Activated CD4-positive, CD25-positive, alpha-beta regulatory T cell treated with anti-CD3 and anti-CD28 coated beads, Interleukin-2, amount 50 U/mL, for 16 hours (primary cell): ENCODE results near the gene CD200.
"Not testable (repeated sequence)": the region's sequence is repeated elsewhere in the genome, so short reads cannot be mapped to it uniquely, and the experiment has no call there.

Experiments used
- DNase-seq: peaks from one replicate; pipeline ENCODE4 v3.0.0-alpha.2; 2020; ENCODE audit warnings: low read depth, low spot score

CD200 gene

GRCh38 chr3:112360561-112360960 is 27.6 kb downstream of the CD200 start:
- DNase-seq, result no peak

- no peak for DNase-seq
These were observed 29.3 kb downstream of the CD200 start for GRCh38 chr3:112362221-112362620.

- DNase-seq, result no peak
These were observed 31.3 kb downstream of the CD200 start for GRCh38 chr3:112364291-112364690.

DNA sequence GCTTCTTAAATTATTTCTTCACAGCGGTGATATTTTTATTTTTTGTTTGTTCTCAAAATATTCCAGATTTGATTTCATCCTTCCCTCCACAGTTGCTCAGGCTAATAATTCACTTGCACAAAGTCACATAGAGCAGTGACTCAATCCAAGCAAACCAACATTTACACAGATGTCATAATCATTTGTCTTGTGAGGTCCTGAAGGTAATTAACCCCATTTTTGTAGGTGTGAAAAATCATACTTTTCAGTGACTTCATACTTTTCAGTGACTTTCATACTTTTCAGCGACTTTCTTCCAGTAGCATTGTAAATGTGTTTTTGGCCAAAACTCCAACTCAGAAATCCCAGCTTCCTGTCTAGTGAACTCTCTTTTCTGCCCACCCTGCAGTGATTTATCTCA is 32.1 kb downstream of the CD200 start:
- no peak for DNase-seq

- DNase-seq, result no peak
These were observed 32.7 kb downstream of the CD200 start for GRCh38 chr3:112365636-112366035.

- DNase-seq, result no peak
These were observed 33.6 kb downstream of the CD200 start for GRCh38 chr3:112366522-112366921.

DNA sequence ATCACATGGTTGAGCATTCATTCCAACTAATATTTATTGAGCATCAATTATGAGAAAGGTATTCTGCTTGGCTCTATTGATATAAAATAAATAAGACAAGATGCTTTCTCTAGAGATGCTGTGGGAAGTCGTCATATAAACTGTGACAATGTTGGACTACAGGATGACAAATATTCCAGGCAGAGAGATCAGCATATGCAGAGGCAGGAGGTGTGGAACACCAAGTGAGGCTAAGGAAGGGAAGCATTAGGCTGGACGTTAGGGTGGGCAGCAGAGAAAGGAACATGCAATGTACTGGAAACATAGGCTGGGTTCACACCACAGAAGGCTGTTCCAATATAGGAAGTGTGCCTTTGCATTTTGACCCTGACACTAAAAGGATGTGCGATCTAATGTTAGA is 38.6 kb downstream of the CD200 start:
- no peak for DNase-seq

DNA sequence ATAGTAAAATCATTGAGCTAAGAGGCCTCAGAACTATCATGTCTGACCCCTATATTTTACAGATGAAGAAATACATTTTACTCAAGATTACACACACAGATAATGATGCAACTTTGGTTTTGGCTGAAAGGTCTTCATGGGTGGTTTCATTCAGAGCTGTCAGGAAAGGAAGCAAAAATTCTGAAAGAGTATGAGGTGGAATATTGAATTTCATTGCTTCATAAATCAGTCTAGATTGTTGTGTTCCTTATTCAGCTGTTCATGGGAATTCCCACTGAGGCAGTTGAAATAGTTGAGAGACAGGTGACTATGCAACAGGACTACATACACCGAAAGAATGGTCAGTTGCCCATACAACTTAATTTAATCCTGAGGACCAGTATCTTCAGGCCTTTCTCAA is 39.4 kb downstream of the CD200 start:
- no peak for DNase-seq

DNA sequence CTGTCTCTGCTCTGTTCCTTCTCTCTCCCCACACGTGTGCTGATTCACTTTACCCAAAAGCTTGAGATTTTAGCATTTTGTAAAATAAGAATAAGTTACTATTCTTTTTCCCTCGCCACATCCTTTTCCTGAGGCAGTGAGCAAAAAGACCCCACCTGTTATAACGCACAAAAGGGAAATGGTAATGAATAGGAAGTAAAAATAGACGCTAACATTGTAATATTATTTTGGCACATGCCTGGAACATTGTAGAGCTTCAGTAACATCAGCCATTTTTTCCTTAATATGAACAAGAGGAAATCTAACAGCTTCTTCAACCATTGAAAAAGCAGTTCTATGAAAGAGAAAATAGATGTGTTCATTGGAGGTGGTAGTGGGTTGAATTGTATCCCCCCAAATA is 40.5 kb downstream of the CD200 start:
- no peak for DNase-seq

- no peak for DNase-seq
These were observed 41.0 kb downstream of the CD200 start for GRCh38 chr3:112373924-112374323.

- DNase-seq, result no peak
These were observed 41.4 kb downstream of the CD200 start for GRCh38 chr3:112374333-112374734.

DNA sequence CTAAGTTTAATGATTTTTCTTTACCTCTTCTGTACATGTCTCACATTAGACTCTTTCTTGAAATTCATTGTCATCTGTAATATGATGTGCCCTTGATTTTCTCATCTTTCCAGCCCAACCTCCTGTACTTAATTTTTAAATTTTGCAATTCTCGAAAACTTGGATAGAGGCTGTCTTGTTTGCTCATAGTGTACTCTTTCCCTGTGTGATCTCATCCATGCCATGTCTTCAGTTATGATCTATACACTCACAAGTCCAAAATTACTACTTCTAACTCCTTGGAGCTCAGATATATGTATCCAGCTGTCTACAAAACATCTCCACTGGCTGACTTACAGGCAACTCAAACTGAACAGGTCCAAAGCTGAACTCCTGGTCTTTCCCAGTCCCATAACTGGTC is 42.2 kb downstream of the CD200 start:
- DNase-seq, result no peak

DNA sequence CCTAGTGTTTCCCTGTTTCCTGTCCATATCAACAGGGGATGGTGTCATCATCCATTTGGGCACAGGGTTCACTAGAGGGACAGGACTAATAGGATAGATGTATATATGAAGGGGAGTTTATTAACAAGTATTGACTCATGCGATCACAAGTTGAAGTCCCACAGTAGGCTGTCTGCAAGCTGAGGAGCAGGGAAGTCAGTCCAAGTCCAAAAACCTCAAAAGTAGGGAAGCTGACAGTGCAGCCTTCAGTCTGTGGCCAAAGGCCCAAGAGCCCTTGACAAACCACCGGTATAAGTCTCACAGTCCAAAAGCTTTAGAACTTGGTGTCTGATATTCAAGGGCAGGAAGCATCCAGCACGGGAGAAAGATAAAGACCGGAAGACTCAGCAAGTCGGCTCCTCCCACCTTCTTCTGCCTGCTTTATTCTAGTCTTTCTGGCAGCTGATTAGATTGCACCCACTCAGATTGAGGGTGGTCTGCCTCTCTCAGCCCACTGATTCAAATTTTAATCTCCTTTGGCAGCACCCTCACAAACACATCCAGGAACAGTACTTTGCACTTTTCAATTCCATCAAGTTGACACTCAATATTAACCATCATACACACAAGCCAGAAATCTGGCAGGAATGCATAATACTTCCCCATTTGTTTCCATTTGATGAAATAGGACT is 43.4 kb downstream of the CD200 start:
- DNase-seq, result no peak

DNA sequence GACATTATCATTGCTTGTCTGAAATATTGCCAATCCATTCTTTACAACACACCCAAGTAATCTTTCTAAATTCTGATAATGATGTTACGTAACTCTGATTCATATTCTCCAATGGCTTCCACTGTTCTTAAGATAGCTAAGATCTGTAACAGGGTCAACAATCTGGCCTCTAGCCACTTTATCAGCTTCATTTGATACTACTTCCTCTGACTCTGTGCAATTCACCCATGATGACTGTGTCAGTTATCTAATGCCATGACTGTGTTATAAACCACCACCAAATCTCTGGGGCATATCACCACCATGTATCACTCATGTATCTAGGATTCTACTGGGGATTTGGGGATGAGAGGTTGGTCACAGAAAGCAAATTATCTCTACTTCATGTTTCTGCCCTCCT is 44.0 kb downstream of the CD200 start:
- DNase-seq, result no peak

- no peak for DNase-seq
These were observed 44.7 kb downstream of the CD200 start for GRCh38 chr3:112377568-112378071.

- not testable (repeated sequence) for DNase-seq
These were observed 45.4 kb downstream of the CD200 start for GRCh38 chr3:112378347-112378746.

GRCh38 chr3:112379020-112379690 is 46.2 kb downstream of the CD200 start:
- DNase-seq, result no peak

- DNase-seq, result no peak
These were observed 49.0 kb downstream of the CD200 start for GRCh38 chr3:112381673-112382542.

DNA sequence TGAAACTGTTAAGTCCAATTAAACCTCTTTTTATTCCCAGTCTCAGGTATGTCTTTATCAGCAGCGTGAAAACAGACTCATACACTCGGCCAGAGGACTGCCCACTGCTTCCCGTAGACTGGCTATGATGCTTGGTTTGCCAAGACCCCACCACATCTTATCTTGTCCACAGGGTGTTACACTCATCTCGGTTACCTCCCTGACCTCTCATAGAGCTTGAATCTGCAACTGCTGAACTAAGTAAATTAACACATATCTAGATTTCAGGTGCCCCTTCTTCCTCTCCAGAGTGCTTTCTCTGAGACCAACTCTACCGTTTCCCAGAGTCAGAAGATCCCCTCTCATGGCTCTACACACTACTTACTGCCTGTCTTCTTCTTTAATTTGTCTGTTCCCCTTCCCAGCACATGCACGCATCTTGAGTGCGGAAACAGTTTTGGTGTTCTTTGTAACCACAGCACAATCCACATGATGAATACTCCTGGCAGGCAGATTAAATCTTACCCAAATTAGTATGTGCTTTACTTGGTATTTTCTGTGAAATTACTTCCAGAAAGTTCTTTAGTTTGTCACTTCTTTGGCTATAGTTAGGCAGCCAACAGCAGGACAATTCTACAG is 49.7 kb downstream of the CD200 start:
- DNase-seq, result no peak

GRCh38 chr3:112384769-112385168 is 51.8 kb downstream of the CD200 start:
- DNase-seq, result no peak

DNA sequence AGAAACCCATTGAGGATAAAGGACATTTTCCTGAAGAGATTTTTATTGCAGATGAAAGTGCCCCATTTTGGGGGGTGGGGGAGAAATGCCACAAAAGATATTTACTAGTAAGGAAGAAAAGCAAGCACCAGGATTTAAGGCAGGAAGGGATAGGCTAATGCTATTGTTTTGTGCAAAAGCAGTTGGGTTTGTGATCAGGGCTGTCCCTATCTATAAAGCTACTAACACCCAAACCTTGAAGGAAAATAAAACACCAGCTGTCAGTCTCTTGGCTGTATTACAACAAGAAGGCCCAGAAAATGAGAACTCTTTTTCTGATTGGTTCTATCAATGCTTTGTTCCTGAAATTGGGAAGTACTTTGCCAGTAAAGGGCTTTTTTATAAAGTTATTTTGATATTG is 56.0 kb downstream of the CD200 start:
- DNase-seq, result no peak

- DNase-seq, result no peak
These were observed 57.0 kb downstream of the CD200 start for GRCh38 chr3:112389961-112390360.
